Activated B cell treated with CpG ODN at 0.5 μM for 24 hours (primary cell): ENCODE results near the gene UNC119. TPM values are rescaled to one million over a fixed set of nuclear protein-coding genes. Genes with fewer than 3 reads are reported as not detected.

Experiments used
- ATAC-seq: fragments of 200-7000 bp; cut with Tn5 transposase; one replicate; pipeline ENCODE4 v1.10.0; 2021; ENCODE audit warnings: low read depth, mild to moderate bottlenecking, moderate library complexity
- CTCF ChIA-PET: fragments of 350-600 bp; sonication (Branson Sonifier 250); formaldehyde crosslinking; loops from one replicate; lab custom pipeline; 2021; ENCODE audit warnings: antibody characterized with exemption; lab: Charles Lee
- POLR2A ChIA-PET: fragments of 350-600 bp; sonication (Branson Sonifier 250); formaldehyde crosslinking; loops from one replicate; lab custom pipeline; 2021; ENCODE audit warnings: antibody characterized with exemption; lab: Charles Lee
- DNase-seq: peaks from one replicate; pipeline ENCODE4 v3.0.0; 2022
- H3K27ac Mint-ChIP-seq: one replicate; pipeline ENCODE4 v1.8.0; 2020; ENCODE audit warnings: mixed read lengths
- H3K27me3 Mint-ChIP-seq: one replicate; pipeline ENCODE4 v1.8.0; 2021; ENCODE audit warnings: mixed read lengths
- H3K36me3 Mint-ChIP-seq: one replicate; pipeline ENCODE4 v1.8.0; 2021; ENCODE audit warnings: low read depth, mixed read lengths
- H3K4me1 Mint-ChIP-seq: one replicate; pipeline ENCODE4 v1.8.0; 2021; ENCODE audit warnings: mixed read lengths
- H3K4me3 Mint-ChIP-seq: one replicate; pipeline ENCODE4 v1.8.0; 2020; ENCODE audit warnings: mild to moderate bottlenecking, mixed read lengths
- H3K9me3 Mint-ChIP-seq: one replicate; pipeline ENCODE4 v1.8.0; 2020; ENCODE audit warnings: mixed read lengths
- CTCF ChIP-seq: fragments of 200-600 bp; IDR thresholded peaks from one replicate; pipeline ENCODE4 v1.8.0; 2022; ENCODE audit warnings: antibody characterized with exemption, mild to moderate bottlenecking
- intact Hi-C: fragments of 100-400 bp; cut with micrococcal nuclease; formaldehyde crosslinking; loops from one replicate; pipeline ENCODE4 v1.15.1; 2024
- total RNA-seq: library from RNA; stranded (reverse); gene quantifications from 2 replicates; pipeline ENCODE4 v1.2.3, GENCODE V29; 2022

Gene UNC119
- total RNA-seq, 1 donor from 2014 or later, result 437 TPM

DNA sequence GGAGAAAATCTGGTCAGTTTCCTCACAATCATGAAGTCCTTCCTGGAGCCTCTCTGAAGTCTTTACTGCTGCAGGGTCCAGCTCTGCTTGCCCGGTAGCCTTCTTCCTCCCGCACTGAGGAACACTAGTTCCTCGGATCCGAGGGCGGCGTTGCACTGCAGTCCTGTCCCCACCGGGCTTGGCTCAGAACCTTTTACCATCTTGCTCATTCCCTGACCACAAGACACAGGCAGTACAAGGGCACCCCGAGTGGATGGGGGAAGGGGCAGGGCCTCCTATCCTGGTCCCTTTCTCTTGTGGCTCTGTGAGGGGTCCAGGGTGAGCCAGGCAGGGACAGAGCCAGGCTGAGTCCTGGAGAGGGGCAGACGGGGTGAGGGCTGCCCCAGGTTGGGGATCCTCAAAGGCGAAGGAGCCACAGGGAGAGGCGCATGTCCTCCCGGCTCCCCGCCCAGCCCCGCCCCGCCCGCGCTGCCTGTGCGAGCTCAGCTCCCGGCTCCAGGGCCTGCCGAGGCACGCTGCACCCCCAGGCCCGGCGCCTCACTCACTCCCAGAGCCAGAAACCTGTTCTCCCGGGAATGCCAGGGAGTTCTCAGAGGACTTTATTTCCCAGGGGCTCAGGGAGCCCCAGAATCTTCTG is 44.7 kb downstream of the UNC119 start:
- CTCF ChIA-PET, result no interaction called here
- intact Hi-C loops, result no loop called here
- Mint-ChIP-seq H3K36me3 (no peaks in the 10 kb centered on the region), H3K4me3 (no peak overlapping the region), H3K27me3 (peaks cover 24% of the 10 kb centered on the region), H3K27ac (no peak overlapping the region), H3K9me3 (no peaks in the 10 kb centered on the region), H3K4me1 (no peaks in the 10 kb centered on the region)
- DNase-seq (no peak), ATAC-seq (no peak)
- POLR2A ChIA-PET, result no interaction called here
- no peak for TF ChIP-seq CTCF

GRCh38 chr17:28506763-28507487 is 45.5 kb downstream of the UNC119 start:
- no peak for DNase-seq
- peaks cover 4% of the 10 kb centered on the region for H3K4me1 Mint-ChIP-seq
- H3K9me3 Mint-ChIP-seq, result no peaks in the 10 kb centered on the region
- intact Hi-C loops, result no loop called here
- no peak overlapping the region for H3K4me3 Mint-ChIP-seq
- H3K27me3 Mint-ChIP-seq, result peaks cover 24% of the 10 kb centered on the region
- ChIA-PET POLR2A (no interaction called here), CTCF (no interaction called here)
- no peak overlapping the region for H3K27ac Mint-ChIP-seq
- TF ChIP-seq CTCF, result no peak
- no peaks in the 10 kb centered on the region for H3K36me3 Mint-ChIP-seq
- ATAC-seq, result no peak

GRCh38 chr17:28505986-28506665 is 46.3 kb downstream of the UNC119 start, which contains the start of gene FOXN1:
TSS of gene FOXN1 (plus strand) at chr17:28506348. CDS start at chr17:28523970, 17,622 bp downstream.
- ChIA-PET CTCF (no interaction called here), POLR2A (no interaction called here)
- no peak for DNase-seq
- H3K4me1 Mint-ChIP-seq, result peaks cover 12% of the 10 kb centered on the region
- H3K4me3 Mint-ChIP-seq, result no peak within 1 kb of the TSS
- intact Hi-C loops, result no loop called here
- H3K27me3 Mint-ChIP-seq, result peaks cover 24% of the 10 kb centered on the region
- no peak within 1 kb of the TSS for H3K27ac Mint-ChIP-seq
- no peaks in the 10 kb centered on the region for H3K9me3 Mint-ChIP-seq
- no peak for ATAC-seq
- no peak for TF ChIP-seq CTCF
- no peaks in the 10 kb centered on the region for H3K36me3 Mint-ChIP-seq

DNA sequence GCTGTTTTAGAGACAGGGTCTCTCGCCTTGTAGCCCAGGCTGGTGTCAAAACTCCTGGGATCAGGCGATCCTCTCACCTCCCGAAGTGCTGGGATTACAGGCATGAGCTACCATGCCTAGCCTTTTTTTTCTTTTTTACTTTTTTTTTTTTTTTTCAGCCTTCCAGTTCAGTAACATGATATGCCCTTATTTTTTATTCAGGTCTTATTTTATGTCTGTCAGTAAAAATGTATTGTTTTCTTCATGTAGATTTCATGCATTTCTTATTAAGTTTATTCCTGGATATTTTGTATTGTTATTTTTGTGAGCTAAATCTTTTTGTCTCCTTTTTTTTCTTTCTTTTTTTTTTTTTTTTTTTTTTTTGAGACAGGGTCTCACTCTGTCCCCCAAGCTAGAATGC is 49.0 kb downstream of the UNC119 start:
- no peak overlapping the region for H3K4me3 Mint-ChIP-seq
- peaks cover 24% of the 10 kb centered on the region for H3K4me1 Mint-ChIP-seq

More for the DNA sequence above, 49.0 kb downstream of the UNC119 start:
- Mint-ChIP-seq H3K9me3 (no peaks in the 10 kb centered on the region), H3K36me3 (no peaks in the 10 kb centered on the region), H3K27ac (no peak overlapping the region), H3K27me3 (peaks cover 13% of the 10 kb centered on the region)
- POLR2A ChIA-PET, result interaction anchor here (0.7 to 1.7 kb wide), 3 partner anchors 96 to 212 kb away, joined by 3 to 6 read pairs (median 5); partner anchors contain the start of genes PROCA1 and SPAG5
- DNase-seq (no peak), ATAC-seq (no peak)
- intact Hi-C loops, result no loop called here
- TF ChIP-seq CTCF, result no peak
- CTCF ChIA-PET, result interaction anchor here (0.8 to 2.8 kb wide), 2 partner anchors 8 to 110 kb away, joined by 3 to 14 read pairs; partner anchors contain the start of gene RSKR
